ENCODE data around the gene KANSL1. TPM values are rescaled to one million over a fixed set of nuclear protein-coding genes. Genes with fewer than 3 reads are reported as not detected.
A peak's percentile ranks its signal among the peaks of the same experiment; 100 is the strongest.

Gene KANSL1
- total and polyA plus RNA-seq, 12 donors = 23.2 to 81.2 (median 58.0) TPM

DNA sequence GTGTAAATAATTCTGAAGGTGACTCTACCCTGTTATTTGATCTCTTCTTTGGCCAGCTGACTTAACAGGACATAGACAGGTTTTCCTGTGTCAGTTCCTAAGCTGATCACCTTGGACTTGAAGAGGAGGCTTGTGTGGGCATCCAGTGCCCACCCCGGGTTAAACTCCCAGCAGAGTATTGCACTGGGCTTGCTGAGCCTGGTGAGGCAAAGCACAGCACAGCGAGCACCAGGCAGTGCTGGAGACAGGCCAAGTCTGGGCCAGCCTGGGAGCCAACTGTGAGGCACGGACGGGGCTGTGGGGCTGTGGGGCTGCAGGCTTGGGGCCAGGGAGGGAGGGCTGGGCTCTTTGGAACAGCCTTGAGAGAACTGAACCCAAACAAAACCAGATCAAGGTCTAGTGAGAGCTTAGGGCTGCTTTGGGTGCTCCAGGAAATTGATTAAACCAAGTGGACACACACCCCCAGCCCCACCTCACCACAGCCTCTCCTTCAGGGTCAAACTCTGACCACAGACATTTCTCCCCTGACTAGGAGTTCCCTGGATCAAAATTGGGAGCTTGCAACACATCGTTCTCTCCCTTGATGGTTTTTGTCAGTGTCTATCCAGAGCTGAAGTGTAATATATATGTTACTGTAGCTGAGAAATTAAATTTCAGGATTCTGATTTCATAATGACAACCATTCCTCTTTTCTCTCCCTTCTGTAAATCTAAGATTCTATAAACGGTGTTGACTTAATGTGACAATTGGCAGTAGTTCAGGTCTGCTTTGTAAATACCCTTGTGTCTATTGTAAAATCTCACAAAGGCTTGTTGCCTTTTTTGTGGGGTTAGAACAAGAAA, 189.1 kb downstream of the KANSL1 start:
- Histone ChIP-seq H3K9me3 (replicated peaks in 1 of 3) (no peaks in the 10 kb centered on the region), H3K27ac (peak overlapping the region in 1 of 5 donors; percentile 21), H3K4me3 (no peak overlapping the region), H3K36me3 (replicated peaks in 1 of 2) (no peaks in the 10 kb centered on the region), H3K4me1 (replicated peaks in 1 of 2) (peaks cover 0 to 14% of the 10 kb centered on the region in 2 donors), H3K27me3 (no peaks in the 10 kb centered on the region)
- intact Hi-C loops (cut with DNase I) = loop anchor here (5.0 kb wide), 3 partner anchors 38 to 208 kb away; no protein-coding TSS in a partner anchor
- peak; percentile 65 to 83 (median 81) for DNase-seq
- WGBS, 4 donors = 21 to 29% (median 29%) methylated on average over 2 to 6 of the region's 6 CpGs
- TF ChIP-seq, protein P1, sequence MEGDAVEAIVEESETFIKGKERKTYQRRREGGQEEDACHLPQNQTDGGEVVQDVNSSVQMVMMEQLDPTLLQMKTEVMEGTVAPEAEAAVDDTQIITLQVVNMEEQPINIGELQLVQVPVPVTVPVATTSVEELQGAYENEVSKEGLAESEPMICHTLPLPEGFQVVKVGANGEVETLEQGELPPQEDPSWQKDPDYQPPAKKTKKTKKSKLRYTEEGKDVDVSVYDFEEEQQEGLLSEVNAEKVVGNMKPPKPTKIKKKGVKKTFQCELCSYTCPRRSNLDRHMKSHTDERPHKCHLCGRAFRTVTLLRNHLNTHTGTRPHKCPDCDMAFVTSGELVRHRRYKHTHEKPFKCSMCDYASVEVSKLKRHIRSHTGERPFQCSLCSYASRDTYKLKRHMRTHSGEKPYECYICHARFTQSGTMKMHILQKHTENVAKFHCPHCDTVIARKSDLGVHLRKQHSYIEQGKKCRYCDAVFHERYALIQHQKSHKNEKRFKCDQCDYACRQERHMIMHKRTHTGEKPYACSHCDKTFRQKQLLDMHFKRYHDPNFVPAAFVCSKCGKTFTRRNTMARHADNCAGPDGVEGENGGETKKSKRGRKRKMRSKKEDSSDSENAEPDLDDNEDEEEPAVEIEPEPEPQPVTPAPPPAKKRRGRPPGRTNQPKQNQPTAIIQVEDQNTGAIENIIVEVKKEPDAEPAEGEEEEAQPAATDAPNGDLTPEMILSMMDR (IDR thresholded peaks at IDR 0.05) = no peak
- no peak for TF ChIP-seq POLR2A (IDR thresholded peaks at IDR 0.05)

DNA sequence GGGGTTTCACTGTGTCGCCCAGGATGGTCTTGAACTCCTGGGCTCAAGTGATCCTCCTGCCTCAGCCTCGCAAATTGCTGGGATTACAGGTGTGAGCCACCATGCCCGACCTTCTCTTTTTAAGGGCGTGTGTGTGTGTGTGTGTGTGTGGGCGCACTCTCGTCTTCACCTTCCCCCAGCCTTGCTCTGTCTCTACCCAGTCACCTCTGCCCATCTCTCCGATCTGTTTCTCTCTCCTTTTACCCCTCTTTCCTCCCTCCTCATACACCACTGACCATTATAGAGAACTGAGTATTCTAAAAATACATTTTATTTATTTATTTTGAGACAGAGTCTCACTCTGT, 190.3 kb downstream of the KANSL1 start:
- TF ChIP-seq, protein P1 (IDR thresholded peaks at IDR 0.05) = no peak
- no peak for TF ChIP-seq POLR2A (IDR thresholded peaks at IDR 0.05)
- Histone ChIP-seq H3K27ac (no peak overlapping the region), H3K27me3 (no peaks in the 10 kb centered on the region), H3K4me1 (replicated peaks in 1 of 2) (peaks cover 0 to 14% of the 10 kb centered on the region in 2 donors), H3K36me3 (replicated peaks in 1 of 2) (no peaks in the 10 kb centered on the region), H3K9me3 (replicated peaks in 1 of 3) (no peaks in the 10 kb centered on the region), H3K4me3 (no peak overlapping the region)
- no peak for DNase-seq
- intact Hi-C loops (cut with DNase I) = loop anchor here (5.0 kb wide), 3 partner anchors 39 to 209 kb away; no protein-coding TSS in a partner anchor
- WGBS, 4 donors = 58 to 76% (median 66%) methylated on average over 7 of the region's 7 CpGs

DNA sequence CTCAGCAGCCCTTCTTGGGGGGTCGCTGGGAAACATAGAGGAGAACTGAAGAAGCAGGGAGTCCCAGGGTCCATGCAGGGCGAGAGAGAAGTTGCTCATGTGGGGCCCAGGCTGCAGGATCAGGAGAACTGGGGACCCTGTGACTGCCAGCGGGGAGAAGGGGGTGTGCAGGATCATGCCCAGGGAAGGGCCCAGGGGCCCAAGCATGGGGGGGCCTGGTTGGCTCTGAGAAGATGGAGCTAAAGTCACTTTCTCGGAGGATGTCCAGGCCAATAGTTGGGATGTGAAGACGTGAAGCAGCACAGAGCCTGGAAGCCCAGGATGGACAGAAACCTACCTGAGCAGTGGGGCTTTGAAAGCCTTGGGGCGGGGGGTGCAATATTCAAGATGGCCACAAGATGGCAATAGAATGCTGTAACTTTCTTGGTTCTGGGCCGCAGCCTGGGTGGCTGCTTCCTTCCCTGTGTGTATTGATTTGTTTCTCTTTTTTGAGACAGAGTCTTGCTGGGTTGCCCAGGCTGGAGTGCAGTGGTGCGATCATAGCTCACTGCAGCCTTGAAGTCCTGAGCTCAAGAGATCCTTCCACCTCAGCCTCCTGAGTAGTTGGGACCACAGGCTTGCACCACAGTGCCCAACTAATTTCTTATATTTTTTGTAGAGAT, 190.8 kb downstream of the KANSL1 start:
- peak; percentile 46 to 91 (median 79) for DNase-seq

More for the DNA sequence above, 190.8 kb downstream of the KANSL1 start:
- Histone ChIP-seq H3K36me3 (replicated peaks in 1 of 2) (no peaks in the 10 kb centered on the region), H3K9me3 (replicated peaks in 1 of 3) (no peaks in the 10 kb centered on the region), H3K27ac (no peak overlapping the region), H3K27me3 (no peaks in the 10 kb centered on the region), H3K4me1 (replicated peaks in 1 of 2) (peaks cover 0 to 14% of the 10 kb centered on the region in 2 donors), H3K4me3 (no peak overlapping the region)
- intact Hi-C loops (cut with DNase I) = loop anchor here (5.0 kb wide), 3 partner anchors 40 to 210 kb away; no protein-coding TSS in a partner anchor
- TF ChIP-seq, protein P1 (IDR thresholded peaks at IDR 0.05) = peak; percentile 91 to 98 (median 94)
- TF ChIP-seq POLR2A (IDR thresholded peaks at IDR 0.05) = no peak
- WGBS, 4 donors = 20 to 27% (median 23%) methylated on average over 8 of the region's 8 CpGs
